ENCODE data around the gene BAIAP2L1. TPM values are rescaled to one million over a fixed set of nuclear protein-coding genes. Genes with fewer than 3 reads are reported as not detected.

The BAIAP2L1 gene
- total RNA-seq, 1 donor from 2014 or later, result 1.9 TPM

DNA sequence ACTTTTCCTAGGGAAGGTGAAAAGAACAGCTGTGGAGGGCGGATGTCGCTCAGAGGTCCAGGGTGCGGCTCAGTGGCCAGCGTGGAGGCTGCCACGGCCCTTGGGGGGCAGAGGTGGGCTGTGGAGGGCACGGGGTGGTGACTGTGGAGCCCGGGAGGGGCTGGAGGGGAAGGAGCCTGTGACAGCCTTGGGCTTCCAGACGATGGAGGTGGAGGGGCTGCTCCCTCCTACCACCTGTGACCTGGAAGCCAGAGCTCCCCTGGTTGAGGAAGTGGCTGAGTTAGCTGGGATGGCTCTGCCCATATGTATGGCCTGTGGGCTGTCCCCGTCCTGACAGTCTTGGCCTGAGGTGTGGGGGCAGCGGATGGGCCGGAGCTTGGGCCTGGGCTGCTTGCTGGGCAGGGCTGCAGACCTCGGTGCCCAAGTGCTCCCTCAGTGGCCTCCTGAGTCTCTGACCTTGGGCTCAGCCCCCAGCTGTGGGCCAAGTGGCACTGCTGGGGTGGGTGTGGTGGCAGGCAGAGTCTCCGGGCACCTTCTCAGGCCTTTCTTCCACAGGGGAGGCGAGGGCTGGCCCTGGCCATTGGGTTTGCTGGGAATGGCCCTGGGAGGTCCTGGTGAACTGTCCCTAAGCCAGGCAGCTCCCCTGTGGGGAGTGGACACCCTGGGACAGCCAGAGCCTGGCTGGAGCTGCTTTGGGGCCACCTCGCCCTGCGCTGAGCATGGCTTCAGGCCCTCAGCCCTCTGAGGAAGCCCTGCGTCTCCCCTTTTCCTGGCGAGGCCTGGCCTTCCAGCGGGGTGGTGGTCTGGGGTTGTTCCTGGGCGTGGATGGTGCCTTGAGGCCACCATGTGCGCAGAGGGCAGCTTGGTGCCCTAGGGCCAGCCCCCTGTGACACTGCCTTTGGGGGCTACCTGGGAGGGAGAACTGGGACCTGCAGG, 115.5 kb downstream of the BAIAP2L1 start:
- no peak for DNase-seq (ENCODE audit: low spot score)

DNA sequence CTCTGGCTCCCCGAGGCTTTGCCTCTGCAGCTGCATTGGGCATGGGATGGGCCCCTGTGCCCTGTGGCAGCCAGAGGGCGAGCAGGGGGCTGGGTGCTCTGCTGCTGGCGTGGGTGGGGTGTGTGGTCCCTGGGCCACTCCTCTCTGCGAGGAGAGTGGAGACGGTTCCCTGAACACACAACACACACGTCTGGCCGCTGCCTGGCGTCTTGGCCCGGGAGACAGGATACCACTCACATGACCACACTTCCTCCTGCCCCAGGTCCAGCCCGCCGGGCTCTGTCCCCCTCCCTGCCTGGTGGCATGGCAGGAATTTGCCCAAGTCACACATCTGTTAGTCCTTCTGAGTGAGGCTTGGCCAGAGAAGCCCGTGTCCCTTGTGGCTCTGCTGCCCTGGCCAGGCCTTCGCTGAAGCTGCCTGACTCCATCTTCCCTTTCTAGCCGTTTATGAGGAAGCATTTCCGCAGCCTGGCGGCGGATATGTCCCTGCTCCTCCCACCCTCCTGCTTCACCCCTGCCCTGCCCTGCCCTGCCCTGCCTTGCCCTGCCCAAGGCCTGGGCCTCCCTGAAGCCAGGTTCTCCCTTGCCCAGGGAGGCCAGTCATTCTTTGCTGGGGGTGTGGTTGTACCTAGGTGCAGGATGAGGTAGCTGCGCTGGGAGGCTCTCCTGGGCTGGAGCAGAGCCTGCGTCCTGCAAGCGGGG, 116.4 kb downstream of the BAIAP2L1 start:
- intact Hi-C loops (cut with DNase I), result no loop called here
- peak; percentile 92 for DNase-seq (ENCODE audit: low spot score)

More for the DNA sequence above, 115.5 kb downstream of the BAIAP2L1 start:
- intact Hi-C loops (cut with DNase I), result no loop called here

DNA sequence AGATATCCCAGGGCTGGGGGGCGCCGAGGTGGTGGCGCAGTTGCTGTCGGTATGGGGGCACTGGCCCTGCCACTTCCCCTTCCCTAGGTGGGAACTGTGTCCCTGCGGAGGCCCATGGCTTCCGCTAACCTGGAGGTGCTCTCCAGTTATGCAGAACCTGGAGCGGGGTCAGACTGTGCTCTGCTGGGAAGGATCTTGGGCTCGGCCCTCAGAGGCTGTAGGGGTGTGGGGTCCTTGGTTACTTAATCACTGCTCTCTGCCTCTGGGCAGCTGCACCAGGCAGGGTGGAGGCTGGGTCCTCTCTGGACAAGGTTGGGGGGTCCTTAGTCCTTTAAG, 117.0 kb downstream of the BAIAP2L1 start:
- intact Hi-C loops (cut with DNase I), result no loop called here

GRCh38 chr7:98283127-98283886, 117.6 kb downstream of the BAIAP2L1 start:
- intact Hi-C loops (cut with DNase I), result no loop called here
- DNase-seq (ENCODE audit: low spot score), result no peak

More for the DNA sequence above, 117.0 kb downstream of the BAIAP2L1 start:
- DNase-seq (ENCODE audit: low spot score), result no peak

- no peak for DNase-seq (ENCODE audit: low spot score)
- intact Hi-C loops (cut with DNase I), result no loop called here
These were observed 118.2 kb downstream of the BAIAP2L1 start for GRCh38 chr7:98282703-98283102.

DNA sequence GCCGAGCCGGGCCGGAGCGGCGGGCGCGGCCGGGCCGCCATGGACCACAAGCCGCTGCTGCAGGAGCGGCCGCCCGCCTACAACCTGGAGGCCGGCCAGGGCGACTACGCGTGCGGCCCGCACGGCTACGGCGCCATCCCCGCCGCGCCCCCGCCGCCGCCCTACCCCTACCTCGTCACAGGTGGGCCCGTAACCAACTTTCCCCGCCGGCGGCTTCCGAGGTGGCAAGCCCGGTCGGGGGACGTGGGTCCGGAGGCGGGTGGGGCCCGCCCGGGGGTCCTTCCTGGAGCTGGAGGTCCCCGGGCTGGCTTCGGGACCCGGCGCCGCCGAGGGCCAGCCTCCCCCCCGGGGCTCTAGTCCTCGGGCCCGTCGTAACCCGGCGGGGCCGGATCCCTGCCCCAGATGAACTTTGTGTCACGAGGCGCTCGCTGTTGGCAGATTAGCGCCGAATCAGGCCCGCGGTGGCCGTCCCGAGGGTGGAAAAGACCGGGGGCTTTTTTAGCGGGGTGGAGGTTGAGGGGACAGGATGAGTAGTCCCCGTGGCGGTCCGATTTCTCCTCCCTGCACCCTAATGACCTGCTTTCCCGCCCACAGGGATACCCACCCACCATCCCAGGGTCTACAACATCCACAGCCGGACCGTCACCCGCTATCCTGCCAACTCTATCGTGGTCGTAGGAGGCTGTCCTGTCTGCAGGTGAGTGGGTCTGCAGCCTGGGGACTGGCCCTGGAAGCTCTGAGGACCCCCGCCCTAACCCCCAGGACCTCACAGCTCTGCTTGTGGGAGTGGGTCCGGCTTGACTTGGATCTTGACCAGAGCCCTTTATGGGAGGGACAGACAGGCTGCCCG, 118.9 kb downstream of the BAIAP2L1 start:
- DNase-seq (ENCODE audit: low spot score), result peak; percentile 81
- intact Hi-C loops (cut with DNase I), result no loop called here

- peak; percentile 95 for DNase-seq (ENCODE audit: low spot score)
- intact Hi-C loops (cut with DNase I), result loop anchor here (1.0 kb wide), 1 partner anchor 29 kb away; the partner anchor contains the start of gene TECPR1
These were observed 119.8 kb downstream of the BAIAP2L1 start, which contains the start of gene BRI3 for GRCh38 chr7:98280791-98281756. Gene BRI3 (plus strand): TSS chr7:98281686. CDS start chr7:98281796, 110 bp downstream.

DNA sequence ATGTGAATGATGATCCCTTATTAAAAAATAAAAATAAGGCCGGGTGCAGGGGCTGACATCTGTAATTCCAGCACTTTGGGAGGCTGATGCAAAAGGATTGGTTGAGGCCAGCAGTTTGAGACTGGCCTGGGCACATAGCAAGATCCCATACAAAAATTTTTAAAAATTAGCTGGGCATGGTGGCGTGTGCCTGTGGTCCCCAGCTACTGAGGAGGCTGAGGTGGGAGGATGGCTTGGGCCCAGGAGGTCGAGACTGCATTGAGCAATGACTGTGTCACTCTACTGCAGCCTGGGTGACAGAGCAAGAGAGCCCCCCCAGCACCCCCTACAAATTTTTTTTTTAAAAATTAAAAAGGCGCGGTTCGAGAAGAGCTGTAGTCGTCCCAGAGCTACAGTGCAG, 120.6 kb downstream of the BAIAP2L1 start:
- intact Hi-C loops (cut with DNase I), result loop anchor here (1.0 kb wide), 1 partner anchor 28 kb away; the partner anchor contains the start of gene TECPR1
- DNase-seq (ENCODE audit: low spot score), result no peak

GRCh38 chr7:98278936-98279335, 122.0 kb downstream of the BAIAP2L1 start:
- intact Hi-C loops (cut with DNase I), result no loop called here
- DNase-seq (ENCODE audit: low spot score), result no peak

GRCh38 chr7:98278408-98278807, 122.5 kb downstream of the BAIAP2L1 start:
- no peak for DNase-seq (ENCODE audit: low spot score)
- intact Hi-C loops (cut with DNase I), result no loop called here

DNA sequence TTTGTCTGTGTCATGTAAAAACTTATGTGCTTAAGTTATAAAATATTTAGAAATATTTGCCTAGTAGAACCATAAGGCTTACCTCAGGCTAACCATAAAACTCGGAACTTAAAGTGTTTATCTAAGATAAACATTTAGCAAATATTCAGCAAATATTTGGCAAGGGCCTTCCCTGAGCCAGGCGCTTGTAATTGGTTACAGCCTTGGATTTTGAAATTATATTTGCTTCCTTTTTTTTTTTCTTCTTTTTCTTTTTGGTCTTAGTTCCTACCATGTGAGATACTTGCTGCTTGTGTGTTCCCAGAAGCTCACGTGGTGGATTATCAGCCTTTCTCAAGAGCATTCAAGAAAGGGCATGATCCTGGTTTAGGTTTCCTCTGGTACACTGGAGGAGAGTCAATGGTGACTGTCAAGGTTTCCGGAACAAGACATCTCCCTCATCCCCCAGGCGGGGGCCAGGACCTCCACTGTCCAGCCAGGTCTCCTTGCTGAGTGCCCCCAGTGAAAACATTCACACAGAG, 124.6 kb downstream of the BAIAP2L1 start:
- intact Hi-C loops (cut with DNase I), result no loop called here
- no peak for DNase-seq (ENCODE audit: low spot score)

DNA sequence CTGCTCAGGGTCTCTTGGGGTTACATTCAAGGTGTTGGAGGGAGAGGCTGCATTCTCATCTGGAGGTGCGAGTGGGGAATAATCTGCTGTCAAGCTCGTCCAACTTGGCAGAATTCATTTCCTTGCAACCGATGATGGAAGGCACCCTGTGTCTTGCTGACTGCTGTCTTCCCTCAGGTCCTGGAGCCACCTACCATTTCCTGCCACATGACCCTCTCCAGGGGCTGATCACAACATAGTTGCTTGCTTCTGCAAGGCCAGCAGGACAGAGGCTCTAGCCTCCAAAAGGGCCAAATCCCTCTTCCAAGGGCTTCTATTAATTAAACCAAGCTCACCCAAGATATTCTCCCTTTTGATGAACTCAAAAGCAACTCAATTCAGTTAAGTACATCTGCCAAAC, 133.6 kb downstream of the BAIAP2L1 start:
- intact Hi-C loops (cut with DNase I), result no loop called here

DNA sequence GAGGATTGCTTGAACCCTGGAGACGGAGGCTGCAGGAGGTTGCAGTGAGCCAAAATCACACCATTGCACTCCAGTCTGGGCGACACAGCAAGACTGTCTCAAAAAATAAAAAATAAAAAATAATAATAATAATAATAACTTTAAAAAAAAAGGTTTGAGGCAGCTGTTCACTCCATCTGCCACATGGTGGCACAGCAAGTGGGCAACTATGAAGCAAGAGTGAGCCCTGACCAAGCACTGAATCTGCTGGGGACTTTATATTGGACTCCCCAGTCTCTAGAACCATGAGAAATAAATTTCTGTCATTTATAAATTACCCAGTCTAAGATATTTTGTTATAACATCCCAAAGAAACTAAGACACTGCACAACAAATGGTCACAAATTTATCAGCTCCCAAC, 134.1 kb downstream of the BAIAP2L1 start:
- intact Hi-C loops (cut with DNase I), result no loop called here

More for the DNA sequence above, 133.6 kb downstream of the BAIAP2L1 start:
- DNase-seq (ENCODE audit: low spot score), result no peak

GRCh38 chr7:98265841-98266271, 135.0 kb downstream of the BAIAP2L1 start:
- DNase-seq (ENCODE audit: low spot score), result no peak
- intact Hi-C loops (cut with DNase I), result no loop called here

More for the DNA sequence above, 134.1 kb downstream of the BAIAP2L1 start:
- no peak for DNase-seq (ENCODE audit: low spot score)

- DNase-seq (ENCODE audit: low spot score), result no peak
- intact Hi-C loops (cut with DNase I), result no loop called here
These were observed 143.2 kb downstream of the BAIAP2L1 start for GRCh38 chr7:98257701-98258100.

- DNase-seq (ENCODE audit: low spot score), result no peak
- intact Hi-C loops (cut with DNase I), result no loop called here
These were observed 144.5 kb downstream of the BAIAP2L1 start for GRCh38 chr7:98256431-98256830.

- intact Hi-C loops (cut with DNase I), result no loop called here
These were observed 145.8 kb downstream of the BAIAP2L1 start for GRCh38 chr7:98254951-98255610.

More at GRCh38 chr7:98254951-98255610, 145.8 kb downstream of the BAIAP2L1 start:
- DNase-seq (ENCODE audit: low spot score), result no peak

Data from cardiac septum (tissue), 1 donor.